ENCODE results near the gene PRR16.

Gene PRR16

DNA sequence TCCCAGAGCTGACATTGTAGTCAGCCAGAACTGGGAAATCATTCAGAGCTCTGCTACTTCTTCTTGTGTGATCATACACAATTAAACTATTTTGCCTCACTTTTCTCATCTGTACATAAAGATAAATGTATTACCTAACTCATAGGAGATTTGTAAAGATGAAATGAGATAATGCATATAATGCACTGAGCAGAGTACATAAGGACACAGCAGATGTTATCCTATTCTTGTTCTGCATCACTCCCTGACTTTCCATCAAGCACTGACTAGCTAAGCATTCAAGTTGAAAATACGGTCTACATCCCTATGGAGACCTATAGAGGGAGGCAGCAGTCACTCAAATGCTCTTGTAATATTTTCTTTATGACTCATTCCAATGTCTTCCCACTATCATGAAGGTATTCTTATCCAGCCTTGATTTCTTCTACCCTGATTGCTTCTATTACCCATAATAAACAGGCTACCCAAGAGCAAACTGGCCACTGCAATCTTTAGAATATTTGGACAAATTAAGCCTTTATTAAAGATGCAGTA, 16.3 kb upstream of the PRR16 start:
- no peak for DNase-seq (ENCODE audit: low read depth)
- H3K4me3 ChIP-seq (ENCODE audit: low read depth, low read length): no peak overlapping the region
- TF ChIP-seq, protein P1, sequence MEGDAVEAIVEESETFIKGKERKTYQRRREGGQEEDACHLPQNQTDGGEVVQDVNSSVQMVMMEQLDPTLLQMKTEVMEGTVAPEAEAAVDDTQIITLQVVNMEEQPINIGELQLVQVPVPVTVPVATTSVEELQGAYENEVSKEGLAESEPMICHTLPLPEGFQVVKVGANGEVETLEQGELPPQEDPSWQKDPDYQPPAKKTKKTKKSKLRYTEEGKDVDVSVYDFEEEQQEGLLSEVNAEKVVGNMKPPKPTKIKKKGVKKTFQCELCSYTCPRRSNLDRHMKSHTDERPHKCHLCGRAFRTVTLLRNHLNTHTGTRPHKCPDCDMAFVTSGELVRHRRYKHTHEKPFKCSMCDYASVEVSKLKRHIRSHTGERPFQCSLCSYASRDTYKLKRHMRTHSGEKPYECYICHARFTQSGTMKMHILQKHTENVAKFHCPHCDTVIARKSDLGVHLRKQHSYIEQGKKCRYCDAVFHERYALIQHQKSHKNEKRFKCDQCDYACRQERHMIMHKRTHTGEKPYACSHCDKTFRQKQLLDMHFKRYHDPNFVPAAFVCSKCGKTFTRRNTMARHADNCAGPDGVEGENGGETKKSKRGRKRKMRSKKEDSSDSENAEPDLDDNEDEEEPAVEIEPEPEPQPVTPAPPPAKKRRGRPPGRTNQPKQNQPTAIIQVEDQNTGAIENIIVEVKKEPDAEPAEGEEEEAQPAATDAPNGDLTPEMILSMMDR (IDR thresholded peaks at IDR 0.05; ENCODE audit: low read depth, low read length): no peak
- TF ChIP-seq POLR2A (IDR thresholded peaks at IDR 0.05; ENCODE audit: extremely low read depth, insufficient read length): no peak
- TF ChIP-seq MAX (IDR thresholded peaks at IDR 0.05; ENCODE audit: low read depth, low read length): no peak
- no peak for TF ChIP-seq MYC (IDR thresholded peaks at IDR 0.05; ENCODE audit: low read depth, low read length)

- H3K4me3 ChIP-seq (ENCODE audit: low read depth, low read length): no peak overlapping the region
- no peak for TF ChIP-seq MAX (IDR thresholded peaks at IDR 0.05; ENCODE audit: low read depth, low read length)
- no peak for TF ChIP-seq POLR2A (IDR thresholded peaks at IDR 0.05; ENCODE audit: extremely low read depth, insufficient read length)
- TF ChIP-seq, protein P1 (IDR thresholded peaks at IDR 0.05; ENCODE audit: low read depth, low read length): no peak
- TF ChIP-seq MYC (IDR thresholded peaks at IDR 0.05; ENCODE audit: low read depth, low read length): no peak
- DNase-seq (ENCODE audit: low read depth): no peak
These were observed 14.6 kb upstream of the PRR16 start for GRCh38 chr5:120449501-120449900.

- TF ChIP-seq MAX (IDR thresholded peaks at IDR 0.05; ENCODE audit: low read depth, low read length): no peak
- TF ChIP-seq POLR2A (IDR thresholded peaks at IDR 0.05; ENCODE audit: extremely low read depth, insufficient read length): no peak
- TF ChIP-seq, protein P1 (IDR thresholded peaks at IDR 0.05; ENCODE audit: low read depth, low read length): no peak
- no peak for TF ChIP-seq MYC (IDR thresholded peaks at IDR 0.05; ENCODE audit: low read depth, low read length)
- no peak for DNase-seq (ENCODE audit: low read depth)
- no peak overlapping the region for H3K4me3 ChIP-seq (ENCODE audit: low read depth, low read length)
These were observed 13.2 kb upstream of the PRR16 start for GRCh38 chr5:120450910-120451309.

DNA sequence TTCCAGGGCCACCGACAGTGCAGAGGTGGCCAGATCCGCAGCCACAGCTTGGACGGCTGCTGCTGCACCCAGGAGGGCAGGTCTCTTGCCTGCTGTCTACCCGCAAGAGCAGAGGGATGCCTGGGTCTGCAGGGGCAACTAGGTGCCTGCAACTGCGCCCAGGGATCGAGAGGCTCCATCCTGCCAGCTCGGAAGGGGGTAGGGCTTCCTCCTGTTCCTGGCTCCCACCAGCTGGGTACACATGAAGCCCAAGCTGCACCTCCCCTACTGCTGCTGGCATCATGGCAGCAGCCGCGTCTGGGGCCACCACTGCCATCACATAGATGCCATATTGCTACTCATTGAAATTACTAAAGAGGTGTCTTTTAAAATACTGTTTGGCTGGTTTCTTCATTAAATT, 12.7 kb upstream of the PRR16 start:
- TF ChIP-seq MYC (IDR thresholded peaks at IDR 0.05; ENCODE audit: low read depth, low read length) (no peak), MAX (IDR thresholded peaks at IDR 0.05; ENCODE audit: low read depth, low read length) (no peak), POLR2A (IDR thresholded peaks at IDR 0.05; ENCODE audit: extremely low read depth, insufficient read length) (no peak)
- TF ChIP-seq, protein P1 (IDR thresholded peaks at IDR 0.05; ENCODE audit: low read depth, low read length): no peak
- no peak overlapping the region for H3K4me3 ChIP-seq (ENCODE audit: low read depth, low read length)
- no peak for DNase-seq (ENCODE audit: low read depth)

DNA sequence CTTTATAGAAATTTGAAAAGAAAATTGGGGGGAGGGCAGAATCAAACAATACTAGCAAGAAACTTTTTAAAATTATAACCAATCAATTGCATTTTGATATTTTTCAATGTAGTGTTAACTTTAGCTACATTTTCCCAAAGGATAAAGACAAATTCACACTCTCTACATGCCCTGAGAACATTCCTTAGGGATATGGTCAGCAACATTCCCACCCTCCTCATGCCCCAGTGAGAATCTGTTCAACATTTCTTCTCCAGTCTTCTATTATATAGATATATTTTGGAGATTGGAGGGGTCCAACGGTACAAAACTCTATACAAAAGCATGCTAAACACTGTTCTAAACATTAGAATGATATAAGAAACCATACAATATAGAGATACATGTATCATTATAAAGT, 11.6 kb upstream of the PRR16 start:
- no peak overlapping the region for H3K4me3 ChIP-seq (ENCODE audit: low read depth, low read length)
- no peak for DNase-seq (ENCODE audit: low read depth)
- TF ChIP-seq, protein P1 (IDR thresholded peaks at IDR 0.05; ENCODE audit: low read depth, low read length): no peak
- TF ChIP-seq MYC (IDR thresholded peaks at IDR 0.05; ENCODE audit: low read depth, low read length) (no peak), MAX (IDR thresholded peaks at IDR 0.05; ENCODE audit: low read depth, low read length) (no peak), POLR2A (IDR thresholded peaks at IDR 0.05; ENCODE audit: extremely low read depth, insufficient read length) (no peak)
